ENCODE results near the gene FGF6.
"Not testable (repeated sequence)": the region's sequence is repeated elsewhere in the genome, so short reads cannot be mapped to it uniquely, and the experiment has no call there.

FGF6 gene

DNA sequence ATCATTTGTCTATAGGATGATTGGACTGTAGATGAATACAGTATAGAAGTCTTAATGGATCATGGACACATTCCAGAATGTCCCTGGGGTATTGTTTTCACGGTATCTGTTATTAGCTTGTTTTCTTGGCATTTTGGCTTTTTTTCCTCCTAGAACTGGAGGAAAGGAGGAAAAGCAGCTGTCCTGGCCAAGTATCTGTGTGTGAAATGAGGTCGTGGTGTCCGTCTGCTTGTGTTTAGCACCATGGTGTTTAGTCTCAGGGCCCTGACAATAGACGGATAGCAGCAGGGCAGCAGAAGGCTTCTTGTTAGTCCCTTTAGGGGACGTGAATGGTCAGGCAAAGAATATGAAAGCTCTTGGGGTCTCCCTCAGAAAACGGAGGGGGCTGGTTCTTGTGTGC, 21.2 kb downstream of the FGF6 start:
- in situ Hi-C loops (cut with HindIII; ENCODE audit: low pct_unique_long_range_greater_than_20kb, low sequenced_read_pairs), result no loop called here
- TF ChIP-seq JUND (IDR thresholded peaks at IDR 0.05; ENCODE audit: low read depth), result no peak
- no peak for DNase-seq (ENCODE audit: low read depth in 1 of 2, low spot score in 1 of 2)

DNA sequence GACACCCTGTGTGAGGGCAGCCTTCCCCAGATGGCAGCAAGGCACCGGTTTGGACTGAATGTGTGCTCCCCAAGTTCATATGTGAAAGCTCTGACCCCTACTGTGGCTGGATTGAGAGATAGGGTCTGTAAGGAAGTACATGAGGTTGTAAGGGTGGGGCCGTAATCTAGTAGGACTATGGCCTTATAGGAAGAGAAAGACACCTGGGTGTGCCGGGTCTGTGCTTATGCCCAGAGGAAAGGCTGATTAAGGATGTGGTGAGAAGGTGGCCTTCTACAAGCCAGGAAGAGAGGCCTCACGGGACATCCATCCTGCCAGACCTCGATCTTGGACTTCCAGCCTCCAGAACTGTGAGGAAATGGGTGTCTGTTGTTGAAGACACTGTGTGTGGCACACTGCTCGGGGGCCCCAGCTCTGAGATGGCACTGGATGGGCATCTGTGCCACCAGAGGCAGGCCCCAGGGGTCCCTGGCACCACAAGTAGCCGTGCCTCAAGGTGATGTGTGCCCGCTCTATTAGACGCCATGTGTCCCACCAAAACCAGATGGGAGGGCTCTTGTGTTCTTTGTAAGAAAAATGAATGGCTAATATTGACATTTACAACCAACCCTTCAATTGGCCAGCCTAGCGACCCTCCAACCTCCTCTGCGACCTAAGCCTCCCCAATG, 22.0 kb downstream of the FGF6 start:
- in situ Hi-C loops (cut with HindIII; ENCODE audit: low pct_unique_long_range_greater_than_20kb, low sequenced_read_pairs), result no loop called here
- TF ChIP-seq JUND (IDR thresholded peaks at IDR 0.05; ENCODE audit: low read depth), result no peak
- DNase-seq (ENCODE audit: low read depth in 1 of 2, low spot score in 1 of 2), result no peak

DNA sequence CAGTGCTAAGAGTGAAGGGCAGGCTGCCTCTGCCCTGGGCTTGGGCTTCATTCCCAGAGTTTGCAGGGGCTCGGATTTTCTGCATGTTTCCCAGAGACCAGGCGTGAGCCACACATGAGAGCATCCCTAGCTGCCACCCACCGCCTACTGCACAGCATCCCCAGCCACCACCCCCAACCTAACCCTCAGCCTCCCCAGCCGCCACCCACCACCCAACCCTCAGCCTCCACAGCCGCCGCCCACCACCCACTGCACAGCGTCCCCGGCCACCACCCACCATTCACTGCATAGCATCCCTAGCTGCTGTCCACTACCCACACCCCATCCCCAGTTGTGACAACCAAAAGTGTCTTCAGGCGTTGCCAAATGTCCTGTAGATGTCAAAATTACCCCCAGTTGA, 22.6 kb downstream of the FGF6 start:
- in situ Hi-C loops (cut with HindIII; ENCODE audit: low pct_unique_long_range_greater_than_20kb, low sequenced_read_pairs), result no loop called here
- no peak for TF ChIP-seq JUND (IDR thresholded peaks at IDR 0.05; ENCODE audit: low read depth)
- DNase-seq (ENCODE audit: low read depth in 1 of 2, low spot score in 1 of 2), result no peak

DNA sequence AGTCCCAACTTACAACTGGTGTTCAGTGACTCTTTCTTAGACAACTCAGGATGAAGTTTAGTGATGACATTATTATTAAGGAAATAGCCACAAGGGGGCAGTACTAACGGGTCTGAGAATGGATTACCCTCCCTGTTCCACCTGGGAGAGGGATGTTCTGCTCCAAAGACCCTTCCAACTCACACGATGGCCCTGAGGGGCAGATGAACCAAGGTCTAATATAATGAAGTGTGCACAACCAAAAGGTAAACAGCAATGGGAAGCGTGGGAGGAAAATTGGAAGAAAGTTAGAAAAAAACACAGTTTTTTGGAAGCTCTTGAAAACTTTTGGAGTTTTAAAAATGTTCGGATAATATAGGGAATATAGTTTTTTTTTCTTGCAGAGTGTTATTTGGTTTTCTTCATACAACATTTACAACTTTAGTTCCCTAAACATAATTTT, 24.0 kb downstream of the FGF6 start:
- in situ Hi-C loops (cut with HindIII; ENCODE audit: low pct_unique_long_range_greater_than_20kb, low sequenced_read_pairs), result no loop called here
- DNase-seq (ENCODE audit: low read depth in 1 of 2, low spot score in 1 of 2), result peak in 1 of 2 experiments; percentile 32

DNA sequence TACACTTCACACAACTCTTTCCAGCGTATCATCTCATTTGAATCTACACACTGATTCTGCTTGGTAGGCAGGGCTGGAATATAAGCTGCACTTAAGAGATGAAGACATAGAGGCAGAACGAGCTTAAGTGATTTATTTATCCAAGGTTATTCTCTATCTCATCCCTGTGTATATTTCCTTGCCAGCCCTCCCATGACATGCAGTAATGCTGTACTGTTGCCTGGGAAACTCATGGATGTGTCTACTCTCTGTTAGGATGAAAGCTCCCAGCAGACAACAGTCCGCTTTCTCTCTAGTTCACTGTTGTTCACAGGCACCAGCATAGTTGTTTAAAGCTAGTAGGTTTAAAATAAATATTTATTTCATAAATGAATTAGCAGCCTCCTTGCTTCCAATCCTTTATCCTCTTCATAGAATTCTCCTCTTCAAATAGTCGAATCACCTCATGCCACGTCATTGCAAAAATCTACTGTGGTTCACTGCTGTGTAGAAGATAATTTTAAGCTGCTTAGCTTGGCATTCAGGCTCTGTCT, 25.4 kb downstream of the FGF6 start:
- TF ChIP-seq JUND (IDR thresholded peaks at IDR 0.05; ENCODE audit: low read depth), result no peak
- in situ Hi-C loops (cut with HindIII; ENCODE audit: low pct_unique_long_range_greater_than_20kb, low sequenced_read_pairs), result no loop called here
- DNase-seq (ENCODE audit: low read depth in 1 of 2, low spot score in 1 of 2), result no peak

More for the DNA sequence above, 24.0 kb downstream of the FGF6 start:
- TF ChIP-seq JUND (IDR thresholded peaks at IDR 0.05; ENCODE audit: low read depth), result no peak

DNA sequence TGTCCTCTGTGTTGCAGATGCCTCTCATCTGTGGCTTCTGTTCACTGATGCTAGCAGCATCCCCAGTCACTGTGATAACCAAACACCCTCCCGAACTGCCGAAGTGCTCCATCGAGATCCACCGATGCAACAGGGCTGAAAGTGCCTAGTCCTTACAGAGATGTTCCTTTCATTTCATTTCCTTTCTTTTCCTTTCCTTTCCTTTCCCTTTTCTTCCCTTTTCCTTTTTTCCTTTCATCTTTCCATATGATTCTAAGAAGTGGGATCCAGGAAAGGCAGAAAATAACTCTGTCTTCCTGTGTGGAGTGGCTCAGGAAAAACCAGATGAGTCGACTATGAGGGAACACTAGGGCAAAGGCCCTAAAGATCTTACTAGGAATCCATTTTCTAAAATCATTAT, 26.7 kb downstream of the FGF6 start:
- no peak for DNase-seq (ENCODE audit: low read depth in 1 of 2, low spot score in 1 of 2)
- in situ Hi-C loops (cut with HindIII; ENCODE audit: low pct_unique_long_range_greater_than_20kb, low sequenced_read_pairs), result no loop called here
- TF ChIP-seq JUND (IDR thresholded peaks at IDR 0.05; ENCODE audit: low read depth), result no peak

DNA sequence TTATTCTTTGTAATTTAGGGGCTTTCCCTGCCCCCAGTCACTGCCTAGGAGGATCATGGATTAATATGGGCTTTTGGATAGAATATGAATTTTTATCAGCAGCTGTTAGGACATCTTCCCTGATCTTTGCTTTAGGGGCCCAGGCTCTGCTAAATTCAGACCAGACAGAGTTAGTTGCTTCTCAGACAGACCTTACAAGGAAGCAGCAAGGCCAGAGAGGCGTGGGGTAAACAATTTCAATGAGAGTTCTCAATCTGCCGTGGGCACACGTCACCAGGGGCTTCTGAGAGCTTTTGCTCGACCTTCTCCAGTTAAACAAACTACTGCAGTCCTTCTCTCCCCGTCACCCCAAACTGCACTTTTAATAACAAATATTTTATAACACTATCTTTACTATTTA, 27.7 kb downstream of the FGF6 start:
- DNase-seq (ENCODE audit: low read depth in 1 of 2, low spot score in 1 of 2), result no peak
- in situ Hi-C loops (cut with HindIII; ENCODE audit: low pct_unique_long_range_greater_than_20kb, low sequenced_read_pairs), result no loop called here

DNA sequence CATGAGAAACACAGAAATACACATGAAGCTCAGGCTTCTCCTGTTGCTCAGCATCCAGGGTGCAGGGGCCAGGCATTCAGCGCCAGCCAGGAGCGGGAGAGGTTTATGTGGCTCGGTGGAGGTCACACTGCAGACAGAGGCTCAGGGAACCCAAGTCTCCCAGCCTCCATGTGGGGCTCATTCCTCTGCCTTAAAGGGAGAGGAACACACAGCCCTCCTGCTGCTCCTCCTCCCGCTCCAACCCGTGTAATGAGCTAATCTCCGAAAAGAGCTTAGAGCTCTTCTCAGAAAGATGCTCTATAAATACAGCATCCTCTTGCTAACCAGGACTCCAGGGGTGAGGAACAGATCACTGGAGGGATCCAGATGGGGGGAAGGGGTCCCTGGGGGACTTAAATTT, 28.2 kb downstream of the FGF6 start:
- no peak for TF ChIP-seq JUND (IDR thresholded peaks at IDR 0.05; ENCODE audit: low read depth)
- DNase-seq (ENCODE audit: low read depth in 1 of 2, low spot score in 1 of 2), result no peak
- in situ Hi-C loops (cut with HindIII; ENCODE audit: low pct_unique_long_range_greater_than_20kb, low sequenced_read_pairs), result no loop called here

More for the DNA sequence above, 27.7 kb downstream of the FGF6 start:
- TF ChIP-seq JUND (IDR thresholded peaks at IDR 0.05; ENCODE audit: low read depth), result no peak

DNA sequence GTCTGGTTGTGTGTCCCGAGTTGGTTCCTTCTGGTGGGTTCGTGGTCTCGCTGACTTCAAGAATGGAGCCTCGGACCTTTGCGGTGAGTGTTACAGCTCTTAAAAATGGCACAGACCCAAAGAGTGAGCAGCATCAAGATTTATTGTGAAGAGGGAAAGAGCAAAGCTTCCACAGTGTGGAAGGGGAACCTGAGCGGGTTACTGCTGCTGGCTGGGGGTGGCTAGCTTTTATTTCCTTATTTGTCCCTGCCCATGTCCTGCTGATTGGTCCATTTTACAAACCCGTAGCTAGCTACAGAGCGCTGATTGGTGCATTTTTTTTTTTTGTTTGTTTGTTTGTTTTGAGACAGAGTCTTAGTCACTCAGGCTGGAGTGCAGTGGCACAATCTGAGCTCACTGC, 29.3 kb downstream of the FGF6 start:
- TF ChIP-seq JUND (IDR thresholded peaks at IDR 0.05; ENCODE audit: low read depth), result no peak
- in situ Hi-C loops (cut with HindIII; ENCODE audit: low pct_unique_long_range_greater_than_20kb, low sequenced_read_pairs), result no loop called here
- no peak for DNase-seq (ENCODE audit: low read depth in 1 of 2, low spot score in 1 of 2)

DNA sequence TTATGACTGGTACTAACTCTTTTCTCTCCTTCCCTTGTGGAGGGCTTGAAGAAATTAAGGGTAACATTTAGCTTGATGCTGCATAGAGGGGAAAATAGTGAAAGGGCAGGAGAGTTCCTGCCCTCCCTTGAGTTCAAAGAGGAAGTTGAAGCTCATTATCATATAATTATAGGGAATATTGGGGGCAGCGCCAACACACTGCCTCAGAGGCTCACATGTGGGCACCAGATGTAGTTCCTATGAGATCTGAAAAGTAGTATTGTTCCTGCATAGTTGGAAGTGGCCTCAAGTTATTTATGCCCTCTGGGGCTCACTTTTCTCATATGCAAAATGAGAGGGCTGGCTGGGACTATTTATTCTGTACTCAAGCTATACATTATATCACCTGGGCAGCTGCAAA, 33.1 kb downstream of the FGF6 start:
- no peak for DNase-seq (ENCODE audit: low read depth in 1 of 2, low spot score in 1 of 2)
- TF ChIP-seq JUND (IDR thresholded peaks at IDR 0.05; ENCODE audit: low read depth), result no peak
- in situ Hi-C loops (cut with HindIII; ENCODE audit: low pct_unique_long_range_greater_than_20kb, low sequenced_read_pairs), result no loop called here

DNA sequence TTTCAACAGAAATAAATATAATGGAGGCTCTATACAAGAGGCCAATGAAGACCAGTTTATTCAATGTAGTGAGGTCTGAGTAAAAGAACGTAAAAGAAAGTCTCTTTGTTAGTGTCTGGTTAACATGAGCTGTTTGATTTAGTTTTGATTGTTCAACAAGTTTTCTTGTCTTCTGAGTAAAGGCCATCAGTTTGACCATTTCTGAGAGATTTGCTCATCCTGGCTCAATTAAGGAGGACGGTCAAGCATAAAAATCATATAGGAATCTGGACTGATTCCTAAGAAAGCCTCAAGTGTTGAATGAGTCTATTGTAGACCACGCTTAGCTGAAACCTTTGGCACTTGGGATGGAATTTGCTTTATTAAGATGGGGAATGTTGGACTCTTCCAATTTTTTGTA, 33.6 kb downstream of the FGF6 start:
- in situ Hi-C loops (cut with HindIII; ENCODE audit: low pct_unique_long_range_greater_than_20kb, low sequenced_read_pairs), result no loop called here
- no peak for DNase-seq (ENCODE audit: low read depth in 1 of 2, low spot score in 1 of 2)
- no peak for TF ChIP-seq JUND (IDR thresholded peaks at IDR 0.05; ENCODE audit: low read depth)

DNA sequence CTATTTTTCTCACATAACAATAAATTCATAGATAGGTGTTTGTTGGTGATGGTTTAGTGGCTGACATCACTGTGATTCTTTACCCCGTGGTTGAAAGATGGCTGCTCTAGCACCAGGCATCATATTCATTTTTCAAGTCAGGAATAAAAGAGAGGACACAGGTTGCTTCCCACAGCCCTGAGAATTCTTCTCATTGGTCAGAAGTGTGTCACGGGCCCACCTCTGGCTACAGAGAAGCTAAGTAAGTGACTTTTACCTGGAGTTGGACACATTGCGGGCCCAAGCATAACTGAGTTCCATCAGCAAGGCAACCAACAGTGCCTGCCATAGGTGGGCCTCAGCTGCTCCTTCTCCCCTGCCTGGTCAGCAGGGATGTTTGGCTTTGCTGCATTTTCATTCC, 38.5 kb downstream of the FGF6 start:
- in situ Hi-C loops (cut with HindIII; ENCODE audit: low pct_unique_long_range_greater_than_20kb, low sequenced_read_pairs), result no loop called here
- DNase-seq (ENCODE audit: low read depth in 1 of 2, low spot score in 1 of 2), result no peak
- no peak for TF ChIP-seq JUND (IDR thresholded peaks at IDR 0.05; ENCODE audit: low read depth)

DNA sequence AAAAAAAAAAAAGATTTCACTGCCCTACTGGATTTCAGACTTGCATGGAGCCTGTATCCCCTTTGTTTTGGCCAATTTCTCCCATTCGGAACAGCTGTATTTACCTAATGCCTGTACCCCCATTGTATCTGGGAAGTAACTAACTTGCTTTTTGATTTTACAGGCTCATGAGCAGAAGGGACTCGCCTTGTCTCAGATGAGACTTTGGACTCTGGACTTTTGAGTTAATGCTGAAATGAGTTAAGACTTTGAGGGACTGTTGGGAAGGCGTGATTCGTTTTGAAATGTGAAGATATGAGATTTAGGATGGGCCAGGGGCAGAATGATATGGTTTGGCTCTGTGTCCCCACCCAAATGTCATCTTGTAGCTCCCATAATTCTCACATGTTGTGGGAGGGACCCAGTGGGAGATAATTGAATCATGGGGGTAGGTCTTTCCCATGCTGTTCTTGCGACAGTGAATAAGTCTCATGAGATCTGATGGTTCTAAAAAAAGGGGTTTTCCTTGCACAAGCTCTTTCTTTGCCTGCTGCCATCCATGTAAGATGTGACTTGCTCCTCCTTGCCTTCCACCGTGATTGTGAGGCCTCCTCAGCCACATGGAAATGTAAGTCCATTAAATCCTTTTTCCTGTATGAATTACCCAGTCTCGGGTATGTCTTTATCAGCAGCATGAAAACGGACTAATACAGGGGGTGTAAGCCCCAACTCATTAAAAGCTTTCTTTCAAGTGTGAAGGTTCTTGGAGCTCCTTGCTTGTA, 40.6 kb downstream of the FGF6 start:
- in situ Hi-C loops (cut with HindIII; ENCODE audit: low pct_unique_long_range_greater_than_20kb, low sequenced_read_pairs); DNase-seq (ENCODE audit: low read depth in 1 of 2, low spot score in 1 of 2): not testable (repeated sequence)

All from T47D (cell line).